Gastroesophageal sphincter (tissue), 3 donors: ENCODE data around the gene DHCR24.

Source experiments
- EP300 ChIP-seq: sonication (generic); formaldehyde crosslinking; IDR thresholded peaks from one replicate; pipeline ENCODE4 v1.6.1; 2017; ENCODE audit warnings: antibody characterized with exemption, mild to moderate bottlenecking
- POLR2A ChIP-seq, 2 donors: fragments of 450-650 bp; IDR thresholded peaks; one replicate each; pipeline ENCODE4 v1.6.1; 2017; ENCODE audit warnings: antibody characterized with exemption in 2 of 2, mild to moderate bottlenecking in 2 of 2, moderate library complexity in 1 of 2
- POLR2AphosphoS5 ChIP-seq: sonication (generic); formaldehyde crosslinking; IDR thresholded peaks from one replicate; pipeline ENCODE4 v1.6.1; 2017; ENCODE audit warnings: antibody characterized with exemption
- TF ChIP-seq, protein P1 (sequence below), 4 experiments: fragments of 200-600 bp in 2 of 4; fragments of 450-650 bp in 2 of 4; sonication (generic) in 1 of 4; IDR thresholded peaks; one replicate each; pipeline ENCODE4 v1.5.1; 2017 to 2019; ENCODE audit warnings: antibody characterized with exemption in 4 of 4, mild to moderate bottlenecking in 2 of 4, moderate library complexity in 2 of 4

DNA sequence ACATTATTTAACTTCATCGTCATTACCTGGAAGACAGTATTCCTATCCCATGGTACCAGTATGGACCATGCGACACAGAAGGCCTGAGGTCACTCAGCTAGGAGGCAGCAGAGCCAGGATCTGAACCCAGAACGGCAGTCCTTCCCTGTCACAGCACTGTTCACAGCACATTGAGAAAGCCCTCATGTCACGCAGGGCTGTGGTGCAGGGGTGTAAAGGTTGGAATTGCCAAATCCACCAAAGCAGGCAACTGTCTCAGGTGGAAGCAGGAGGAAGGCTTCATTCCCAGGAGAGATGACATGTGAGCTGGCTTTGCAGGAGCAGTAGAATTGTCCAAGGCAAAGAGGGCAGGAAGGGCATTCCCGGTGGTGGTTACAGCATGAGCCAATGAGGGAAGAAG is 75.9 kb downstream of the DHCR24 start:
- TF ChIP-seq POLR2AphosphoS5 = no peak
- no peak for TF ChIP-seq POLR2A (IDR thresholded peaks at IDR 0.05)
- TF ChIP-seq, protein P1, sequence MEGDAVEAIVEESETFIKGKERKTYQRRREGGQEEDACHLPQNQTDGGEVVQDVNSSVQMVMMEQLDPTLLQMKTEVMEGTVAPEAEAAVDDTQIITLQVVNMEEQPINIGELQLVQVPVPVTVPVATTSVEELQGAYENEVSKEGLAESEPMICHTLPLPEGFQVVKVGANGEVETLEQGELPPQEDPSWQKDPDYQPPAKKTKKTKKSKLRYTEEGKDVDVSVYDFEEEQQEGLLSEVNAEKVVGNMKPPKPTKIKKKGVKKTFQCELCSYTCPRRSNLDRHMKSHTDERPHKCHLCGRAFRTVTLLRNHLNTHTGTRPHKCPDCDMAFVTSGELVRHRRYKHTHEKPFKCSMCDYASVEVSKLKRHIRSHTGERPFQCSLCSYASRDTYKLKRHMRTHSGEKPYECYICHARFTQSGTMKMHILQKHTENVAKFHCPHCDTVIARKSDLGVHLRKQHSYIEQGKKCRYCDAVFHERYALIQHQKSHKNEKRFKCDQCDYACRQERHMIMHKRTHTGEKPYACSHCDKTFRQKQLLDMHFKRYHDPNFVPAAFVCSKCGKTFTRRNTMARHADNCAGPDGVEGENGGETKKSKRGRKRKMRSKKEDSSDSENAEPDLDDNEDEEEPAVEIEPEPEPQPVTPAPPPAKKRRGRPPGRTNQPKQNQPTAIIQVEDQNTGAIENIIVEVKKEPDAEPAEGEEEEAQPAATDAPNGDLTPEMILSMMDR (IDR thresholded peaks at IDR 0.05) = no peak
- no peak for TF ChIP-seq EP300
